IMR-90 (cell line): Measurements from ENCODE around the gene OR8G1. TPM values are rescaled to one million over a fixed set of nuclear protein-coding genes. Genes with fewer than 3 reads are reported as not detected.

ENCODE experiments used
- ATAC-seq: fragments of 200-7000 bp; cut with Tn5 transposase; 2 replicates; pipeline ENCODE4 v1.9.1; 2020; ENCODE audit warnings: low read depth, mild to moderate bottlenecking, moderate library complexity
- BruUV-seq: library from RNA; stranded (reverse); fragments of 400-500 nt; replicated peaks from 2 replicates; lab custom pipeline; 2021; lab: Mats Ljungman, UMichigan
- CTCF ChIA-PET: fragments of 300-600 bp; formaldehyde crosslinking; extraction: SDS; loops from one replicate; lab custom pipeline; 2021; ENCODE audit warnings: antibody characterized with exemption; lab: Yijun Ruan, JAX
- POLR2A ChIA-PET: fragments of 300-600 bp; sonication (Branson Sonifier 250); formaldehyde crosslinking; loops from one replicate; lab custom pipeline; 2022; ENCODE audit warnings: antibody characterized with exemption; ENCODE audit not compliant: unreplicated experiment; lab: Charles Lee
- DNase-seq: peaks from one replicate; pipeline ENCODE4 v3.0.0; 2013
- H2AFZ ChIP-seq: replicated peaks from 2 replicates; pipeline ENCODE3; 2013; ENCODE audit warnings: low read length, mild to moderate bottlenecking; ENCODE audit not compliant: poor library complexity
- H2AK5ac ChIP-seq: 2 replicates; pipeline ENCODE4 v1.6.1; 2013; ENCODE audit warnings: low read depth, low read length, inconsistent platforms
- H2AK9ac ChIP-seq: replicated peaks from 2 replicates; pipeline ENCODE3; 2013; ENCODE audit warnings: mild to moderate bottlenecking, low read depth, low read length, moderate library complexity; ENCODE audit not compliant: poor library complexity
- H2BK120ac ChIP-seq: 2 replicates; pipeline ENCODE4 v1.6.1; 2013; ENCODE audit warnings: low read depth, low read length, inconsistent platforms
- H2BK15ac ChIP-seq: 3 replicates; pipeline ENCODE4 v1.6.1; 2013; ENCODE audit warnings: low read depth, low read length, inconsistent platforms
- H2BK20ac ChIP-seq: 2 replicates; pipeline ENCODE4 v1.6.1; 2013; ENCODE audit warnings: low read depth, mild to moderate bottlenecking, inconsistent platforms, low read length, moderate library complexity
- H2BK5ac ChIP-seq: 2 replicates; pipeline ENCODE4 v1.6.1; 2013; ENCODE audit warnings: mild to moderate bottlenecking, low read depth, low read length, inconsistent platforms; ENCODE audit not compliant: poor library complexity, severe bottlenecking
- H3K14ac ChIP-seq: replicated peaks from 2 replicates; pipeline ENCODE4 v1.6.1; 2013; ENCODE audit warnings: low read depth, low read length, inconsistent platforms
- H3K18ac ChIP-seq: 2 replicates; pipeline ENCODE4 v1.6.1; 2013; ENCODE audit warnings: low read depth, low read length, control low read depth
- H3K23ac ChIP-seq: 2 replicates; pipeline ENCODE4 v1.6.1; 2013; ENCODE audit warnings: low read depth, low read length, inconsistent platforms
- H3K27ac ChIP-seq: 2 replicates; pipeline ENCODE4 v1.5.1; 2013; ENCODE audit warnings: mild to moderate bottlenecking, control low read depth, low read length; ENCODE audit not compliant: insufficient read depth
- H3K27me3 ChIP-seq: 2 replicates; pipeline ENCODE4 v1.6.1; 2013; ENCODE audit warnings: low read length; ENCODE audit not compliant: control insufficient read depth, insufficient read depth
- H3K36me3 ChIP-seq: 2 replicates; pipeline ENCODE4 v1.6.1; 2013; ENCODE audit warnings: low read length, mixed read lengths; ENCODE audit not compliant: control insufficient read depth, insufficient read depth
- H3K4ac ChIP-seq: 2 replicates; pipeline ENCODE4 v1.6.1; 2013; ENCODE audit warnings: low read depth, low read length, inconsistent platforms
- H3K4me1 ChIP-seq: 2 replicates; pipeline ENCODE4 v1.6.1; 2013; ENCODE audit warnings: low read length, mixed read lengths; ENCODE audit not compliant: control insufficient read depth, insufficient read depth
- H3K4me2 ChIP-seq: 2 replicates; pipeline ENCODE4 v1.6.1; 2013; ENCODE audit warnings: low read depth, mild to moderate bottlenecking, control low read depth, low read length, moderate library complexity
- H3K4me3 ChIP-seq: 2 replicates; pipeline ENCODE4 v1.5.1; 2013; ENCODE audit warnings: low read depth, mild to moderate bottlenecking, control low read depth, low read length, moderate library complexity; ENCODE audit not compliant: insufficient read depth
- H3K56ac ChIP-seq: 2 replicates; pipeline ENCODE4 v1.6.1; 2013; ENCODE audit warnings: low read length, inconsistent platforms; ENCODE audit not compliant: insufficient read depth; ENCODE audit errors: extremely low read depth
- H3K79me1 ChIP-seq, 2 experiments: 2 replicates each; pipeline ENCODE4 v1.6.1; 2013; ENCODE audit warnings: low read length in 2 of 2, inconsistent platforms in 1 of 2, low read depth in 1 of 2
- H3K9ac ChIP-seq: 2 replicates; pipeline ENCODE4 v1.6.1; 2013; ENCODE audit warnings: low read depth, low read length, control low read depth
- H3K9me1 ChIP-seq: 2 replicates; pipeline ENCODE4 v1.6.1; 2013; ENCODE audit warnings: low read length, inconsistent platforms; ENCODE audit not compliant: insufficient read depth
- H3K9me3 ChIP-seq: 2 replicates; pipeline ENCODE4 v1.6.1; 2013; ENCODE audit warnings: low read length; ENCODE audit not compliant: control insufficient read depth, insufficient read depth
- H4K20me1 ChIP-seq: 2 replicates; pipeline ENCODE4 v1.6.1; 2013; ENCODE audit warnings: low read length, inconsistent platforms; ENCODE audit not compliant: insufficient read depth
- H4K5ac ChIP-seq: 2 replicates; pipeline ENCODE4 v1.6.1; 2013; ENCODE audit warnings: mild to moderate bottlenecking, low read depth, low read length, control low read depth
- H4K8ac ChIP-seq, 2 experiments: 2 replicates each; pipeline ENCODE4 v1.6.1; 2013; ENCODE audit warnings: low read depth in 2 of 2, low read length in 2 of 2, control low read depth in 1 of 2, inconsistent platforms in 1 of 2
- H4K91ac ChIP-seq: 2 replicates; pipeline ENCODE4 v1.6.1; 2013; ENCODE audit warnings: low read depth, low read length, inconsistent platforms; ENCODE audit not compliant: insufficient read depth
- BHLHE40 ChIP-seq: fragments of 150-350 bp; IDR thresholded peaks from 2 replicates; pipeline ENCODE4 v1.6.1; 2016; ENCODE audit warnings: mild to moderate bottlenecking, low read depth, low read length
- CTCF ChIP-seq: conservative IDR thresholded peaks from 2 replicates; pipeline ENCODE4 v1.5.1; 2012; ENCODE audit warnings: mild to moderate bottlenecking, low read depth, low read length, improper control_type of control experiment
- ELK1 ChIP-seq: fragments of 150-350 bp; IDR thresholded peaks from 2 replicates; pipeline ENCODE4 v1.6.1; 2016; ENCODE audit warnings: low read depth, mild to moderate bottlenecking, low read length, moderate library complexity, borderline replicate concordance
- NFE2L2 ChIP-seq: fragments of 150-350 bp; IDR thresholded peaks from 2 replicates; pipeline ENCODE4 v1.6.1; 2016; ENCODE audit warnings: low read depth, mild to moderate bottlenecking, low read length
- RCOR1 ChIP-seq: IDR thresholded peaks from 2 replicates; pipeline ENCODE4 v1.6.1; 2012; ENCODE audit warnings: mild to moderate bottlenecking, low read length, improper control_type of control experiment; ENCODE audit not compliant: insufficient replicate concordance
- WGBS, 2 experiments: methylation state at CpG; one replicate each; pipeline versions ENCODE4 v1.1.5 to v1.1.7; 2013; ENCODE audit warnings: missing lambda C conversion rate in 2 of 2; ENCODE audit not compliant: insufficient read length in 1 of 2; ENCODE audit errors: extremely low coverage in 2 of 2; 5-methylcytosine and 5-hydroxymethylcytosine counted together
- dilution Hi-C: fragments of 300-500 bp; cut with HindIII; formaldehyde crosslinking; loops from one replicate; pipeline ENCODE4 v1.14.3; 2018; ENCODE audit warnings: low sequenced_read_pairs; ENCODE audit not compliant: unreplicated experiment
- in situ Hi-C: fragments of 300-500 bp; cut with MboI; formaldehyde crosslinking; loops from 3 replicates; pipeline ENCODE4 v1.14.3; 2019; ENCODE audit warnings: low sequenced_read_pairs, inconsistent platforms, mixed read lengths
- intact Hi-C: fragments of 100-400 bp; cut with micrococcal nuclease; formaldehyde crosslinking; loops from 2 replicates; pipeline ENCODE4 v1.10.0; 2022
- polyA plus RNA-seq, 3 experiments: library from polyadenylated mRNA; depleted of rRNA; stranded (reverse); fragments of >200 nt; gene quantifications; 2 replicates each; pipeline ENCODE4 v1.2.3, GENCODE V29; 2012; ENCODE audit warnings: low replicate concordance in 1 of 3
- total RNA-seq: library from RNA; depleted of rRNA; stranded (reverse); fragments of >200 nt; gene quantifications from 2 replicates; pipeline ENCODE4 v1.2.3, GENCODE V29; 2012

OR8G1 gene
- total and polyA plus RNA-seq, 2 of the 4 experiments (the other 2 are of a cell fraction), result not detected

- Histone ChIP-seq H2AFZ (no peak overlapping the region), H3K4me2 (no peak overlapping the region), H3K9me3 (no peaks in the 10 kb centered on the region), H3K18ac (no peak overlapping the region), H3K79me1 (no peaks in the 10 kb centered on the region), H3K36me3 (no peaks in the 10 kb centered on the region), H3K27me3 (no peaks in the 10 kb centered on the region; the same call in 1 of the 2 replicates), H2BK20ac (no peak overlapping the region), H2BK15ac (no peak overlapping the region), H3K9ac (no peak overlapping the region), H4K20me1 (no peaks in the 10 kb centered on the region), H2BK120ac (no peak overlapping the region), H2BK5ac (no peak overlapping the region), H3K4me3 (no peak overlapping the region), H4K5ac (no peak overlapping the region), H2AK5ac (no peak overlapping the region), H3K4me1 (no peaks in the 10 kb centered on the region), H3K9me1 (no peaks in the 10 kb centered on the region), H4K8ac (no peak overlapping the region), H4K91ac (no peak overlapping the region), H3K56ac (no peak overlapping the region), H3K27ac (no peak overlapping the region), H3K23ac (no peak overlapping the region), H2AK9ac (no peak overlapping the region), H3K14ac (no peak overlapping the region), H3K4ac (no peak overlapping the region)
- in situ Hi-C loops (no loop called here), intact Hi-C loops (no loop called here), dilution Hi-C loops (no loop called here)
- ChIA-PET POLR2A (no interaction called here), CTCF (no interaction called here)
- BruUV-seq, result no TSS peak
- 40% methylated on average over 1 of the region's 5 CpGs; no CpG with 5 or more reads in 1 of the 2 experiments for WGBS, 2 experiments
- TF ChIP-seq BHLHE40, result no peak
- TF ChIP-seq NFE2L2, result no peak
- no peak for TF ChIP-seq CTCF
- TF ChIP-seq RCOR1, result no peak
- TF ChIP-seq ELK1, result no peak
- DNase-seq (no peak), ATAC-seq (no peak)
Observed at GRCh38 chr11:124210421-124210820, 30.5 kb upstream of the OR8G1 start.
